ENCODE results near the gene TMIGD3.
A peak's percentile ranks its signal among the peaks of the same experiment; 100 is the strongest.
"Not testable (repeated sequence)": the region's sequence is repeated elsewhere in the genome, so short reads cannot be mapped to it uniquely, and the experiment has no call there.

The TMIGD3 gene
- 0 reads per million in 2 donors for total RNA-seq

DNA sequence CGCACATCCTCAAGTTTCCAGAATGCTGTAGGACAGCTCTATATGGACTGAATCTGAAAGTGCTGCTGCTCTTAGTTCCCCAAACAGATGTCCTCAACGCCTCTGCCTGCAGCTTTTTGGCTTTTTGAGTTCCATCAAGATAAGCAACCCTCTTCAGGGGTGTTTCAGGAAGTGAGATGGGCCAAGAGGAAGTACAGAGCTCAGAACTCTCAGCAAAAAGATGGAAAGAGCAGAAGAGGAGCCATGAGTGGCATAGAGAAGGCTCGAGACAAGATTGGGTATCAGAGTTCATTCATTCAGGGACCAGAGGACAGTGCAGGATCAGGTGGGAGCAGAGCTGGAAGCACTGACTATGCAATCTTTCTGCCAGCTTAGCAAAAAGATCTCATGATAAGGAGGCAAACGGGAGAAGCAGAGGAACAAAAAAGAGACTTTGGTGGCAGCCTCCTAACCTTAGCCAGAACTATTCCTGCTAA, at the start of gene TMIGD3, which contains the start of gene ADORA3:
Gene TMIGD3, minus strand, starts transcription at position 49 of the 476 bp plus-strand sequence. CDS start 279 bp downstream, outside the sequence.
Gene ADORA3, minus strand, starts transcription at position 49 of the 476 bp plus-strand sequence. CDS start 279 bp downstream, outside the sequence.
- DNase-seq: peak in 1 of 5 experiments; percentile 77

DNA sequence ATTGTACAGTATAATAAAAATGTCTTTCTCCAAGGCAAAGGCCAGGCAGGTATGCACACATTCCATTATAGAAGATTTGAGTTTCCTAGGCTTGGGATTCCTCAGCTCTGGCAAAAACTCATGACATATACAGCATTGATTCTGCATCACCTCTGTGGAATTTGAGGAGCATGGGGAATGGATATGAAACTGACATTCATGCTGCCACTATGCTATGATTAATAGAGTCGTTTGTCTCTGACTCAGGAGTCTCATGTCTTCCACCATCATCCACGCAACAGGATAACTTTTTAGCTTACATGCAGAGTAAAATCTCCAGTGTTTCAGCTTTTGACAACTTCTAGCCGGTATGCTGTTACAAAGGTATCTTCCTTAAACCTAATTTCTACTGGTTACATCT, 49.8 kb upstream of the TMIGD3 start:
- no peak for DNase-seq

DNA sequence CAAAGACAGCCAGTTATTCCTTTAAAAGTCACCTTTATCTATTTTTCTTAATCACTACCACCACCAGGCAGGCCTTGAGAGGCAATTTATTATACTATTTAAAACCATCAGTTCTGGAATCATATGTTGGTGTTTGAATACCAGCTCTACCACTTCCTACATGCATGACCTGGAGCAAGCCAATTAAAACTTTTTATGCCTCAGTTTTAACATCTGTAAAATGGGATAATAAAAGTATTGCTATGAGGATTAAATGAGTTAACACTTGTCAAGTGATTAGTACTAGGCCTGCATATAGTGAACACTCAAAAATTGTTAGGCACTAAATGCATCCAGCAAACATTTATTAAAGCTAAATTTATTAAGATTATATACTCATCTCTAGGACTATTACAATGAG, 49.2 kb upstream of the TMIGD3 start:
- no peak for DNase-seq

DNA sequence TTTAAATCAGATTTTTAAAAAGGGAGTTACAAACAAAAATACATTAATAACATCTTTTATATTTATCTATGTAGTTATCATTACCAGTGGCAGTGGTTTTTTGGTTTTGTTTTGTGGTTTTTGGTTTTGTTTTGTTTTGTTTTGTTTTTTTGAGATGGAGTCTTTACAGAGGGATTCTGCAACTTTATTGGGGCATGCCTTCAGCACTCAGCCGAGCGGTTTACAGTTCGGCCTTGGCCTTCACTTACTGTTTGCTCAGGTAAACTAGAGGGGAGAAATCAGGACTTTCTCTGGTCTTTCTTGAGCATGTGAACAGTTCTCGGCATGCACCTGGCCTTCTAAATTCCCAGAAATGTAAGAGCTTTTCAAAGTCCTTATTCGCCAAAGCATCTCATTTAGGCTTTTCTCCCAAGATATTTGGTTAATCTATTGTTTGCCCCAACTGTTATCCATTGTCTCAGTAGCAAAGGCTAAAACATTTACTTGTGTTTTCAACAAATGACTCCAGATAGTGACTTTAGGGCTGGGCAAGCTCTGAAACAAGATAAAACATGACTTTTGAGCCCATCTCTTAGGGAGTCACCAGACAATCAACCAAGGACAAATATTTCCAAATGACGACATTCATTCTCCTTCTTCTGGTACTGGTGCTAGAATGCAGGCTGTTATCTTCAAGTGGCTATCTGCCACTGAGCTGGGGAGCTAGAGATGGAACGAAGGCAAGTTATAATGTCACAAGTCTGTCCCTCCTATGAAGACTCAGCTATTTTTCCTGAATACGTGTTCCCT, 48.4 kb upstream of the TMIGD3 start:
- DNase-seq: no peak

DNA sequence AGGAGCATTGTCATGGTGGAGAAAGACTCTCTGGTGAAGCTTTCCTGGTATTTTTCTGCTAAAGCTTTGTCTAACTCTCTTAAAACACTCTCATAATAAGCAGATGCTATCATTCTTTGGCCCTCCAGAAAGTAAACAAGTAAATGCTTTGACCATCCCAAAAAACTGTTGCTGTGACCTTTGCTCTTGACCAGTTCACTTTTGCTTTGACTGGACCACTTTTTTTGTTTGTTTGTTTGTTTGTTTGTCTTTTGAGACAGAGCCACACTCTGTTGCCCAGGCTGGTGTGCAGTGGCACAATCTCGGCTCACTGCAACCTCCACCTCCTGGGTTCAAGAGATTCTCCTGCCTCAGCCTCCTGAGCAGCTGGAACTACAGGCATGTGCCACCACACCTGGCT, 44.4 kb upstream of the TMIGD3 start:
- DNase-seq: not testable (repeated sequence)

DNA sequence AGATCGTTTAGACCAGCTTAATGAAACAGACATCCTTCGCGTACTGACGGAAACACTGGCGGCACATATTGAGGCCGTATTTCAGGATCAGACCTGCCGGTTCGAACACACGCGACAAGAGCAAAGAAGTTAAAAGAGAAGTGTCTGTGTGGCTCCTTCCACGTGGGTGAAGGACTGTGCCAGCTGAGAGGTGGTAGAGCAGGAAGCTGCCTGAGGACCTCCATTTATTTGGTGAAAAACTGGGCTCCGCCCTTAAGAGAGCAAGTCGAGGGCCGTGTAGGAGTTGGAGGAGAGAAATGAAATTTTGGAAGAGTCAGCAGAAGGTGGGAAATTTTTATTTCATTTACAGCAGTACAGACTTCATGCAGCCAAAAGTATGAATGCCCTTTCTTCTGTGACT, 38.8 kb upstream of the TMIGD3 start:
- no peak for DNase-seq

DNA sequence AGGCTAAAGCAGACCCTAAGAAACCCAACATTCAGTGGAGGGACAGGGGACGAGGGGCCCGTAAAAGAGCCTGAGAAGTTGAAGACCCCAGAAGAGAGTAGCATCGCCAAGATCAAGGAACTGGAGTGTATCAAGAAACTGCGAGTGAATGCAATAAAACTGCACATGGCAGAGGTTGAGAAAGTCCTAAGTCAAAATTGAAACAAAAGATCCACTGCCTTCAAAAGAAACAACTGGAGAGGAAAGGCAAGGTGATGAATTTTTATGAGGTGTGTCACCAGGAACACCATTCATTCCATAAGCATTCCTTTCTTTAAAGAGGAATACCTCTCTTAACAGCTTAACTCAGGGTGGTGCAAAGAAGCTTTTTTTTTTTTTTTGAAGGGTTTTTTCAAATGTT, 38.3 kb upstream of the TMIGD3 start:
- DNase-seq: no peak

DNA sequence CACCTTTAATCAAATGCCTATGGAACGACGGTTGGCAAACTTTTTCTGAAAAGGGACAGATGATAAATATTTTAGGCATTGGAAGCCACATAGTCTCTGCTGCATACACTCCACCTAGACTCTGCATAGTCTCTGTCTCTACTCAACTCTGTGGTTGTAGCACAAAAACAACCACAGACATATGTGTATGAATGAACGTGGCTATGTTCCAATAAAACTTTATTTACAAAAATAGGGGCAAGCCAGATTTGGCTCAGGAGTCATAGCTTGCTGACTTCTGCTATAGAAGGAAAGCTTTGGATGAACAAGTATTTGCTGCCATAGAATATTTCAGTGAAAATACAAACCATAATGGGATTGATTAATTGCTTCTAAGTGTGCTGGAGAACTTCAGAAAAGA, 37.5 kb upstream of the TMIGD3 start:
- no peak for DNase-seq

DNA sequence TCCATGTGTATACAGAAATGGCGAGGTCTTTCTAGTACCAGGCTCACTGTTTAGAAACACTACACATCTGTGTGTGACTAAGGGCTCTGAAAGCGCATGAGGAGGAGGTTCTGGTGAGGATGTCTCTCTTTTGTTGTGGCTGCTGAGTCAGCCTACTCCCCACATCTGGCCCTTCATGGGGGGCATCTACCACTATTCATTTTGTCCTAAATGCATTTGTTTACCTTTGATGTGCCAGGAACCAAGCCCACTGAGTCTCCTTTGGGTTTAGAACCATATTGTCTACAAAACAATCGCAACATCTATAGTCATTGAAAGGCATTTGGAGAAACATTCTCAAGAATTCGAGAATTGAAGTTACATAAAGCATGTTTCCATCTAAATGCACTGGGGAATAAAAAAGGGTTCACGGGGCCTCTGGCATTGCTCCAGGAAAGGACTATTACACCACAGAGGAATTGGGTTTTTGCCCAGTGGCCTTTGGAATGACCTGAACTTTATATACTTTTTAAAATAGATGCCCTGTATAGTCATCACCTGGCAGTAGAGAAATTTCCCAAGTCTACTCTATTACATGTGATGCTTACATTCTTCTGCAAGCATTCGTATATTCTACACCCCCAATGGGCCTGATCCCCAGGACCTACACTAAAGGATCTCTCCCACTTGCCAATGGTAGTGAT, 35.1 kb upstream of the TMIGD3 start:
- no peak for DNase-seq

DNA sequence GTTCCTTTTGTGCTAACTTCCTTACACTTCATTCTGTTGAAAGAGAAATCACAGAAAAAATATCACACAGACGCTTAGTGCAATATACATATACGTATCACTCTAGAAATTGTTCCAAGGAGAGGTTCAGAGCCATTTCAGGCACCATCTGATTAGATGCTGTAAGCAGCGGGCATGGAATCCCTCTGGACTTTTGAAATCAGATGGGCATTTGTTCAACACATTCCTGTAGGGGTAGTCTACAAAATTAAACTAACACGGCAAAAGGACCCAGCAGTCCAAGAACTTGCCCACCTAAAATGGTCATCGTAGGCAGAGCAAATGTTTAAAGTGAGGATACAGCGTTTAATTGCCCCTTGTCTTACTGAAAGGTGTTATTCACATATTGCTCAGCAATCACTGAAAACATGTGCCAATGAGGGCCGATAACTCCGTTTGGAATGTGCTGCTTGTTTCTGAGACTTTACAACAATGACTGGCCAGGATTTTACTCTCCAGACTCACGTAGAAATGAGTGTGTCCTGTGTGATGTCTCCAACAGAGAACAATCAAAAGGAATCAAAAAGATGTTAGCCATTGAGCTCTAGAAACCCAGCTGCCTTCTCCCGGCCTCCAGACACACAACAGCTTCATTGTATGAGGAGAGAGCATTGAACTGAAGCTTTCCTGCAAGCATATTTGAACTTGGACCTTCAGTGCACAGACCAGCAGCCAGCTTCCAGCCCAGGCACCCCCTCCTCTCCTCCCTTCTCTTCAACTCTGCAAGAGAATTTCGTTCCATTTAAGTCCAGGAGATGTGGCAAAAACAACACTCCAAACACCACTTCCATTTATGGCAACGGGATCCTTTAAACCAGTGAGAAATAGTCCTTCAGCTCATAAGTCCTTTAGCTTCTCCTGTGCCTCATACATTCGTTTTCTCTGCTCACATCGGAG, 32.1 kb upstream of the TMIGD3 start:
- DNase-seq: no peak

DNA sequence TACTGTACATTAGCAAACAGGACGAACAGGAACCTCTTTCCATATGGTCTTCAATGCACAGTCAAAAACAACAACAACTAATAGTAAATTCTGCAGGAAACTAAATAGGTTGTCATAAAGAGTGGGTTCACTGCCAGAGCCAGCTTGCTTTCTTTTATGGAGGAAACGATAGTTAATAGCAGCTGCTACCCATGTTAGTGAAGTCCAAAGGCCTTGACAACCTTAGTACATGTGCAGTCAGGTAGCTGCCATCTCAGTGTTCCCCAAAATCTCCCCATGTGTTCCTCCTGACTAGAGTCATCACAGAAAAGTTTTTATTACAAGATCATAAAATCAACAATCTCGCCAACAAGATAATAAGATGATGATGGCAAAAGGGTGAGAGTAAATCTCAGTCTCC, 16.6 kb upstream of the TMIGD3 start:
- no peak for DNase-seq

DNA sequence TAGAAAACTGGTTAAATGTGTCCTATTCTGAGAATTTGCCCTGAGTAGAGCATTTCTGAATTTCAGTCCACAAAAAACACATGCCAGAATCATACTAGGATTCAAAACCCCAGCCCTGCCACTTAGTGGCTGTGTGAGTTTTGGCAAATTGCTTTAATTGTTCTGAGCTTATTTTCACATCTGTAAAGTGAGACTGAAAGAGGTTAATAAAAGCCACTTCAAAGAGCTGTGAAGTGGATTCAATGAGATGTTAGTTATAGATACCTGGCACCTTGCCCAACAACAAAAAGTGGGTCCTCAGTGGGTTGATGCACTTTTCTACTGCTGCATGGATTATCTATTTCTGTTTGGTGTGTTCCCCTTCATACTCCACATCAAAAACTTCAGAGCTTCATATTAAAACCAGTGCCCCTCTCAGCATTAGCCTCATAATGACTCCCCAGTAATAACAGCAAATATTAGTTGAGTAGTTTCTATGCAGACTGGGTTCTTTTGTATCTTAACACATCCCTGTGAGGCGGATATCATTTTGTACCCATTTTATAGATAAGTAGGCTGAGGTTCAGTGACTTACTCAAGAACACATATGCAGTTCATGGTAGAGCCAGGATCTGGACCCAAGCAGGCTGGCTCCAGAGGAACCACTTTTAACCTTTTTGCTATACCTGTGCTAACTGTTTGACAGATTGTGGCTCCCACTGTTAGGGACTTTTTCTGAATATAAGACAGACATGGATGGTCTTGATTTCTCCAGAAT, 14.2 kb upstream of the TMIGD3 start:
- DNase-seq: peak in 2 of 5 experiments; percentile 18 to 89

DNA sequence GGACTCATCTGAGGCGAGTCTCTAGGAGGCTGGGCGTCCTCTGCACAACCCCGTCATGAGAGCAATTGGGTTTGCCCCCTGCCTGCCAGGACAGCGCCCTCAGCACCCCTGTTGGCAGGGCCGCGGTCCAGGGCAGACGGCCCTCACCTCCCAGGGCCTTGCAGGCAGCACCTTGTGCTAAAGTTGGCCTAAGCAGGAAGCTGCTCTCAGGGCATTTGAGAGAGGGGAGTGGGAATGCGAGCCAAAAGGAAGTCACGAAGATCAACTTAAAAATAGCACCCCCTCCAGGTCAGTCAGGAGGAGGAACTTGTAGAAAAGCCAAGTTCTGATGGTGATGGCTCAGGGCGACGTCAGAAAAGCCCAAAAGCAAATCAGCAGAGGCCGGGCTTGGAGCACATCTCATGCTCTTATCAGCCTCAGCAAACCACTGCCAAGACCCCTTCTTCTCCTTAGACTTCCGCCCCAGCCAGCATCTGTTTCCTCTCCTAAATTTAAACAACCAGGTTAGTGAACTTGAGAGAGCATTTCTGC, 12.6 kb upstream of the TMIGD3 start:
- peak in 2 of 5 experiments; percentile 41 to 60 for DNase-seq

DNA sequence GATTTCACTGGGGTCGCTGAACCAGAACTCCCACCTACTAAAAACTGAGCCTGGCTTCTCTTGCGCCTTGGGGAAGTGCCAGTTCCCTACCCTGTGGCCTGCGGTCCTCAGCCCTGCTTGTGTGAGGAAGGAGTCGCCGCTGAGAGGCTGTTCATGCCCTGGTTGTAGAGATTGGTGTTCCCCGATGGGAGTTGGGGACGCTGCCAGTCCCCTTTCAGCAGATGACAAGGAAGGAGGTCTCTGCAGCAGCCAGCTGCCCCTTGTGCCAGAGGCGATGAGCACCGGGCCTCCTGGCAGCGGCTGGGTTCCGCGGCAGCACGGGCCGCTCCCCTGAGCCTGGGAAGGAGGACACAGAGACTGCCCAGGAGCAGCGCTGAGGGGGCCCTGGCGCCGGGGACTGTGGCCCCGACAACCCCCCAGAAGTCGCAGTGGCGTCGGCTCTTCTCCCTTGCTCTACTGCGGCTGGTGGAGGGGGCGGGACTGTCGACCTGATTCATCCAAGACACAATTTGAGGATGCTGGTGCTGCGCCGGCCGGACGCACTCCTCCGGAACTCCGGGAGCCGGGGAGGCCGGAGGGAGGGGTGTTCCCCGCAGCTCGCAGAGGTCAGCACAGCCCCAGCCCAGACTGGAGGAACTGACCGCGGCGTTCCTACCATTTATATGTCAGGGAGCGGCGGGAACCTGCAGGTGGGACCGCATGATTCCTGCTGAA, 12.0 kb upstream of the TMIGD3 start:
- no peak for DNase-seq

DNA sequence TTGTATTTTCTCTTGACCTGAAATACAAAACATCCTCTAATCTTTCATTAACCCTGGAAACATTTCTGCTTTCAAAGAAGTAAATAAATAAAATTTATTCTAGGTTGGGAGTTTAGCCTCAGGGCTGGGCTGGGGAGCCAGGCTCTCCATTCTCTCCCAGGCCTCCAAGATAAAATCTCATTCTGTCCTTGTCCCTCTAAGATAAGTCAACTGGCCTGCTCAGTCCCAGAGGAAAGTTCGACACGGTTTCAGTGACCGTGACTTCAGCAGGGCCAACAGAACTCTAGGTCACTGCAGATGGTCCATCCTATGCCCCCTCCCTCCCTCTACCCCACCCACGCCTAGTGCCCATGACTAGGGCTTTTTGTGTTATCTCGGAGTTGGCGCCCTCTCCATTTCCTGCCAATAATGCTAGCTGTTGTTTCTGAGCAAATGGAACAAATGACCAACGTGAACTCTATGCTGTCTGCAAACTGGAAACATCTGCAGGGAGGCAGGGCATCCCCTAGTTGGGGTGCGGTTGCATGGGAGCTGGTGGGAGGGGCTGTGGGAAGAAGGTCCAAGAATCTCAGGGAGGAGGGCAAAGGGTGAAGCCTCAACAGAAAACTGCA, 10.1 kb upstream of the TMIGD3 start:
- DNase-seq: no peak

DNA sequence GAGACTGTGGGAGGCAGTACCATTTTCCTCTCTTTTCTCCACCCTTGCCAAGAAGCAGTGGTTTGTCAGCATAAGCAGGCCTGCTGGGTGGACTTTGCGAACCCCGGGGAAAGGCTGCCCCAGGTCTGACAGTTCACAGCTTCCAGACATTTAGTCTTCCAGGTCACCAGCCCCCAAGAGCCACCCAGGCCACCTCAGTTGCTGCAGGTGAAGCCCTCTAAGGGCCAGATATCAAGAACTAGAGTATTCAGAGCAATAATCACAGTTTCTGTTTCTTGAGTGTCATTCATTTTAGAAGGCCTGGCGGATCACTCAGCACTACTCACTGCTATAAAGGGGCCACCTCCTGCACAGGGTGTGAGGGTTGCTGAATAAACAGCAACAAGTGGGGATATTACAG, 9.5 kb upstream of the TMIGD3 start:
- DNase-seq: no peak

DNA sequence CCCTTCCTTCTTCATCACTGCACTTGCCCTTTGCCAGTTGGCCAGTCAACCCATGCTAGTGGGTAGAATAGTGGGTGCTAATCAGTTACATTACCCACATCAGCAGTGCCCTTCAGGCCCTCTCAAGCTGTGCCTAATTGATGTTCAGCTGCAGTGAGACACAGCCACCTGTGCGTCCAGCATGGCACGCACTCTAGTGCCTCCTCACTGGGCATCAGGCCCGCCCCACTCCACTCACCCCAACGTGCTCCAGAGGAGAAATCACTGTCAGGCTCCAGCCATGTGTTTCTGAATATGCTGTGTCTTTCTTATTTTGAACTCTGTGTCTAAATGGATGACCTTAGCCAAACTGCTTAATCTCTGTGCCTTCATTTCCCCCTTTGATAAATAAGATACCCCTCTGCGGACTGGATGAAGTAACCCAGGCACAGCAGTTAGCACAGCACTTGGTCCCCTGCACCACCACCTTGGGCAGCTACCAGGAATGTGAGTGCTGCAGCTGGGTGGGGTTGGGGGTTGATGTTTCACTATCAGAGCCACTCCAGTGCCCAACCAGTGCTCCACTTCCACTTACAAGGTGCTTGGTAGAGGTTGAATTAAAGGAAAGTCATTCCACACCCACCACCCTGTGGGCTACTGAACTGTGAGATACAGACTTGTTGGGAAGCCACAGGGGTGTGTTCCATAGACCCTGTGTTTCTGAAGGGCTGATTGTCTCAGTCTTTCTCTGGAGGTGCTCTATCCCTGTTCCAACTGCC, 8.9 kb upstream of the TMIGD3 start:
- no peak for DNase-seq

DNA sequence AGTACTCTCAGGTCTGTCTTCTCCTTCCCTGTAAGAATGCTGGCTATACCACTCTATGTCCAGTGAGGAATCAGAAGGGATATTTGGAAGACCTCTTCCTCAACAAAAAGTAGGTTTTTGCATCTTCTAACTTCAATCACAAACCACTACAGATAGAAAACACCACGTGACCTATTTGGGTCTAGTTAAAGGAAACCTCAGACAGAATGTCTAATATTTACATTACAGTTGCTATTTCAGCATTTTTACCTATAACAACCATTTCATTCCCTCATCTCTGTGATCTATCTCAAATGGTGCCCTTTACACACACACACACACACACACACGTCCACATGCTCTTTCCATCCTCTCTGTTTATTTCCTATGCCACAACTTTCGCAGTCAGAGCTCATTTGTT, 7.9 kb upstream of the TMIGD3 start:
- DNase-seq: peak in 1 of 5 experiments; percentile 50

DNA sequence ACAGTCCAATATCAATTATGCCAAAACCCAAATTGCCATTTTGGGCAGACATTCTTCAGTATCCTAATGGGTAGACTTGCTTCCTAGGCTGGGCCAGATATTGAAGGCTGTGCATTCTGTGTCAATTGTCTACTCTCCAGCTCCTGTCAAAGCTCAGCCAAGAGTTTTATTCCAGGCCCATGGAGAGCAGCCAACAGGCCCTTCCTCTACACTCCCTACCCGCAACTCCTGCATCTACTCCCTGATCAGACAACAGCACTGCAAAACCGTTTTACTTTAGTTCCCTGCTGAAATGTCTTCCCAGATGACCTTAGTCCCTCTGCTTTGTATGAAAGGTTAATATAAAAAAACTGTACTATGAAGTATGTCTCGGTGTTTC, 6.6 kb upstream of the TMIGD3 start:
- no peak for DNase-seq

Measured in T-helper 2 cell (primary cell).